Measurements from ENCODE around the gene MGP.

Gene MGP

DNA sequence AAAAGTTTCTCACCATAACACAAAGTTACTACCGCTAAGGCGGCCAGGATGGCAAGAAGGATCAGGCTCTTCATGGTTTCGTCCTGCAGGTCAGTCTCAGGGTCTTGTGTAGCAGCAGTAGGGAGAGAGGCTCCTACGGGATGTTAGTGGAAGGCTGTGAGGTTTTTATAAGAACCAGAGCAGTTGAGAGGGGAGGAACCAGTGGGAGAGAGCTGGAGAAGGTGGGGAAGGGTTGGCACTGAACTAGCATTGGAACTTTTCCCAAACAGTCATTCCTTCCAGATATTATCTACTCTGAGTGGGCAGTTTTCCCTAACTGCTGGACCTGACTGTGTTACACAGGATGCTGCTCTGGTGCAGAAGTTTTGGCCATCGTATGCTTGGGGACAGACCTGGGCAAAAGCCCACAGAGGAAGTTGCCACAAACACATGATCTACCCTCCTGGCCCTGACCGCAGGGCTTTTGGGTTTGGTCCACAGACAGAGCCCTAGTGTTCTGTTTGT lies at the start of gene MGP:
Gene MGP (minus strand): TSS at position 137 of the 504 bp plus-strand sequence. CDS start 63 bp downstream, at position 74.
- peak; percentile 54 to 83 for DNase-seq

DNA sequence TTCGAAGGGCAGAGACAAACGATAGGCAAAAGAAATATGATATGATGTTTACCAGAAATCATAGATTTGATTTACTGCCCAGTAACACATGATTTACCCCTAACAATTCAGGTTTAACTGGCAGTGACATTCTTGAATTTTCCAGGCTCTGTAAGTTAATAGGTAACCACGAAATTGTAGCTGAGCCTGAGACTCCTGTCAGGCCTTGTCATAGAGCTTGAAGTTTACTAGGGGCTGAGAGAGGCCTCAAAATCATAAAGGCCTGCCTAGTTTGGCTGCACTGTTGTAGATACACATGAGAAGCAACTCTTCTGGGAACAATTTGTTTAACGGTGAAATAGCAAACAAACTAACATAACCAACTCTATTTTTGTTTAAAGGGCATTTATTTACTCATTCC lies 49.4 kb upstream of the MGP start:
- DNase-seq = no peak

DNA sequence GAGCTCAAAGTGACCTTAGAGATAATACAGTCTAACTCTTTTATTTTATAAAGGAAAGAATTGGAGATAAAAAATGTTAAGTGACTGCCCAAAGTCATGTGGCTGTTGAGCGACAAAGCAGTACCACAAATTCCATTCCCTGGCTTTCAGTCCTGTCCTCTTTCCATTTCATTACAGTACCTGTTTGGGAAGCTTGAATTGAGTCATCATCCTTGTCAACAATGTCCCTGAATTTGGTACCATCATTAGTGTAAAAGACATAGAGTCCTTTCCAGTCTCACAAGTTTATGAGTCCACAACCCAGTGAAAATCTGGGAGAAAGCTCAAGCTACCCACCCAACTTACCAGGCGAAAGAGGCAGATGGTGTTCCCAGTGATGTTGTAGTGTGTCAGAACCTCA lies 48.9 kb upstream of the MGP start:
- no peak for DNase-seq

DNA sequence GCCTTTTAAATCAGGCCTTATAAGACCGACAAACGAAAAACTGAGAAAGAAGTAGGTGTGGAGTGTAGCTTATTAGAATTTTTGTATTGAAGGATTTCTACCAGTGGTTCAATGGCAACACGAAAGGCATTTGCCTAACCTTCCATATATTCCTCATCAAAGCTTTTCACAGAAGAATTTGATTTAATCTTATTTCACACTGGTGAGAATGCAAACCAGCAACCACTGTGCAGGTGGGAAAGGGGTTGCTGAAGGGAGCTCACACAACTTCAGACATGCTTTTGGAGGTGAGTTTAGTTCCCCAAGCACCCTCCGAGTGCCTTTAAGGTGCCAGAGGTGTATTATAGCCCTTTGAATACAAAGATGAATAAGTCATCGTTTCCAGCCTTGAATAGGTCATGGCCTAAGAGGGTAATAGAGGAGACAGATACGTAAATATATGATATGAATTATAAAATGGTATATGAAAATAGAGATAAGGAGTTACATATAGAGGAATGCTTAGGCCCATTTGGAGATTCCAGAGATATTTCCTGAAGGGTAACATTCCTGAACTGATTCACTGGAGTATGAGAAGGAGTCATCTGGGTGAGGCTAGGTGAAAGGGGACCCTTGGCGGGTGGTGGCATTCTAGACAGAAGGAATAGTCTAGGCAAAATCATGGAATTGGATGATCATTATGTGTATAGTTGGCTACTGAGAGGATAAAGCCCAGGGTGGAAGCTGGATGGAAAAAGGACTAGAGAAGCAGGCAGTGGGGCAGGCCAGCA lies 46.3 kb upstream of the MGP start:
- DNase-seq = no peak

DNA sequence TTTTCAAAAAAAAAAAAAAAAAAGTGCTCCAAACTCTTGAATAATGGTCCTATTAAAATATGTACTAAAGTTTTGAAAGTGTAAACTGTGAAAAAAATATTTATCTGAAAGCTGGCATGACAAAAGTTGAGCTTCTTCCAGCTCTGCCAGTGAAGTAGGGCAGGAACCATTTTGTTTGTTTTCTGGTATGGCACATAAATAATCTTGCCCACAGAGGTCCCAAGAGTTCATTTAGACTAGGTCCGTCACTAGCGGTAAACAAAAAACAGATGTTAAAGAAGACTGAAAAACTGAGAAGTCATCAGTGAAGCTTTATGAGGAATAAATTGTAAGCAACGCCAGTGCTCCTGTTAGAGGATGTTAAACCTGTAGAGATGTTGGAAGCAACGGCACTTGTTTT lies 45.7 kb upstream of the MGP start:
- DNase-seq = no peak

DNA sequence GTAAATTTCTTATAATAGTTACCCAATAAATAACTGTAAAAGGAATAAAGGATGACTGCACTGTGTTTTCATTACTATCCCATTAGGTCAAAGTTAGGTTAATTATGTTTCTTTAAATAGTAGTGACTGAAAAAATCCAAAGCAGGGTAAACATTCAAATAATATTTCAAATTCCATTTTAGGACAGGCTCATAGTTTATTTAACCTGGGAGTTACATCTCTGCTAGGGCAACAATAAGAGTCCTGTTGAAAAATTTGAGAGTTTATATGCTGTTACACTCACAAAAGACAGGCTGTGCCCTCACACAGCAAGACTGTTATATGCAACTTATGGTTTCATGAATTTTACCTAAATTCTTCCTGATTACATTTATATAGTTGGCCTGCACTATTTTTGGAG lies 44.6 kb upstream of the MGP start:
- no peak for DNase-seq

DNA sequence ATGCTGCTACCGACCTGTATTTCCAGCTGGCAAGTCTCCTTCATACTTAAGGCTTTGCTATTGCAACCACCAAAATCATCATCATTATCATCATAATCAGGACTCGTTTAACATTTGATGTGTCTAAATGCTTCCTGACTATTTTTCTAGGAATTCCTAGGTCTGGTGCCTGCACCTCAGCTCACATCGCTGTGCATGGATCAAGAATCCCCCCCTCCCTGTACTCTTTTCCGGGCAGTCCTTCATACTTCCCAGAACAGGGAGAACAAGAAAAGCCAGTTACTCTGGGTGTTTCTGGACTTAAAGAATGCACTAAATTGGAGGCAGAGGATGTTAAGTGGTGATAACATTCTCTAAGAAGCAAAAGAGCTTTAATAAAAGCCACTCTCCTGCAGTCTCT lies 43.3 kb upstream of the MGP start:
- DNase-seq = peak in 1 of 2 experiments; percentile 25

DNA sequence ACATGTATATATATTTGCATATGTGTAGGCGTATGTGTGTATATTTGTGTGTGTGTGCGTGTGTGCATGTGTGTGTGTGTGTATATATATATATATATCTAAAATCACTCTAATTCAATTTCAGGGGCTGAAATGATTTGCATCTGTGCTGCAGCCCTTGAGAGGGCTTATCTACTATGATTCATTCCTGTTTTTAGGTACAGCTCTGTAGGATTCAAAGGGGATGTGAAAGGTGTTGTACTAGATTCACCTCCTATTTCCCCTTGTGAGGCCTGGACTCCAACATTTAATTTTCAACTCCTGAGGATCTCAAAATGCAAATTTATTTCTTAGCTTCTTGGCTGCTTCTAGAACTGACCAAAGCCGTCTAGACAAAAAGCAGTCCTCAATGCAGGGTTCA lies 41.6 kb upstream of the MGP start:
- no peak for DNase-seq

DNA sequence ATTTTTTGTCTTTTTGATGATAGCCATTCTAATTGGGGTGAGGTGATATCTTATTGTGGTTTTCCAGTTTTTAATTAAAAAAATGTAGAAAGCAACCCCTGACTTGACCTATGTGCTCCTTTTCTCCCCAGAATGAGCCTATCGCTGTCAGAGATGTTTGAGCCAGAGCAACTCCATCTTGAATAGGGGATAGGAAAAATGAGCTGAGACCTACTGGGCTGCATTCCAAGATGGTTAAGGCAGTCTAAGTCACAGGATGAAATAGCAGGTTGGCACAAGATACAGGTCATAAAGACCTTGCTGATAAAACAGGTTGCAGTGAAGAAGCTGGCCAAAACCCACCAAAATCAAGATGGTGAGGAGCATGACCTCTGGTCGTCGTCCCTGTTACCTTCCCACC lies 38.9 kb upstream of the MGP start:
- DNase-seq = no peak

DNA sequence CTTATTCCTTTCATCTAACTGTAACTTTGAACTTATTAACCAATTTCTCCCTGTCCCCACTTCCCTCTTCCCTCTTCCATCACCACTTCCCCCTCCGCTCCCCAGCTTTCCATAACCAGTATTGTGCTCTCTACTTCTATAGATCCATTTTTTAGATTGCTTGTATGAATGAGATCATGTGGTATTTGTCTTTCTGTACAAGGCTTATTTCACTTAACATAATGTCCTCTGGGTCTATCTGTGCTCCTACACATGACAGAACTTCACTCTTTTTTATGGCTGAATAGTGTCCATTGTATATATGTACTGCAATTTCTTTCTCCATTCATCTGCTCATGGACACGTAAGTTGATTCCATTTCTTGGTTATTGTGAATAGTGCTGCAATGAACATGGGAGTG lies 38.3 kb upstream of the MGP start:
- DNase-seq = no peak

DNA sequence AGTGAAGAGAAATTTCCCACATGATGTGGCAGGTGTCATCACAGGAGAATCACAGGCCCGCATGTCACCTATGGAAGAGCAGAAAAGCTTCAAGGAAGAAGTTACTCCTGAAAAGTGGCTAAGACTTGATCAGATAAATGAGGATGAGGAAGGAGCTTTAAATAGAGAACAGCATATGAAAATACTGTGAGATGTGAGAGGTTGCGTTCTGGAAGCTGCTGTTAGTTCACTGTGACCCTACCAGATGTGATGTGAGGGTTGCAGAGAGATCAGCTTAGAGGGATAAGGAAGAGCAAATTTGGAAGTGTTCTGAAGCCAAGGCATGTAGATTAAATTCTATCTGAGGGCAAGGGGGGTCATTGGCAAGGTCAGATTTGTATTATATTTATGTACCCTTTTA lies 35.6 kb upstream of the MGP start:
- no peak for DNase-seq

DNA sequence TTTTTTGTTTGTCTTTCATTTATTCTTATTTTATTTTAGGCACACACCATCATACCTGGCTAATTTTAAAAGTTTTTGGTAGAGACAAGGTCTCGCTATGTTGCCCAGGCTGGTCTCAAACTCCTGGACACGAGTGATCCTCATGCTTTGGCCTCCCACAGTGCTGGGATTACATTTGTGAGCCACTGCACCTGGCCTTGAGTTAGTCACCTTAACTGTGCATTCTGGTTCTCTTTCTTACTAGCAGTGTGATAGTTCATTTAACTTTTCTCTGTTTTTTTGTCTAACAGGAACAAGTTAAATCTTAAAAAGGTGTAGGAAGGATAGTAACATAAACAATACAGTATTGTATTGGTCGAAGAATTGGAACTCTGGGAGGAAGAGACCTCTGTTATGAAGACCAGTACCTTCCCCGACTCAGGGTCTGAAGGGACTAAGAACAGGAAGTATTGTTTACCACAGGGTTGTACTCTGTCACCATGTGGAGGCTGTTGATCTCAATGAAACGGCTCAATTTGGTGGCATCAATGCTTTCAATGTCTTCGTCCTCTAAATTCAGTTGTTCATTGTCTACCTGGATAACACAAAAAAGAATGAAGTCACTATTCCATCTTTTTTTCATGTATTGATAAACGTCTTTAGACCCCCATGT lies 34.9 kb upstream of the MGP start:
- no peak for DNase-seq

DNA sequence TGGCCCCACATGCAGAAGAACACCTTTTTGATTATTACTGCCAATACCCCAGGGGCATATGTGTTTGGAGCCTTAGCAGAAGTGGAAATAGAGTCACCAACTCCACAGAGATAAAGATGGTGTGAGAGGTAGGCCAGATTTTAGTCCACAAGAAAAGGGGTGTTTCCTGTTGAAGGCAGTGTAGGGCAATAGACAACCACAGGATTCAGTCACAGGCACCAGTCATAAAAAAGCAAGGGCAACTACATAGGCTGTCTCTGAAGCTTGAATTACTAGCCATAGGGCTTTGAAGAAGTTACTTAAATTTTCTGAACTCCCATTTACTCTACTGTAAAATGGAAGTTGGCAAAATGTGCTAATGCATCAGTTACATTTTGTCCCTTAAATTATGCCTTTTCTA lies 33.8 kb upstream of the MGP start:
- no peak for DNase-seq

DNA sequence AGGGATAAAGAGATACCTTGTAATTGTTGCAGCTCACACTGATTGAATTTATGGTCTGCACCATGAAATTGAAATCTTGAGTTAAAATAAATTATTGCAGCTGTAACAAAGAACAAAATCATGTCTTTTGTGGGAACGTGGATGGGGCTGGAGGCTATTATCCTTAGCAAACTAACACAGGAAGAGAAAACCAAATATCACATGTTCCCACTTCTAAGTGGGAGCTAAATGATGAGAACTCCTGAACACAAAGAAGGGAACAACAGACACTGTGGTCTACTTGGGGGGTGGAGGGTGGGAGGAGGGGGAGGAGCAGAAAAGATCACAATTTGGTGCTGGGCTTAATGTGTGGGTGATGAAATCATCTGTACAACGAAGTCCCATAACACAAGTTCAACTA lies 30.1 kb upstream of the MGP start:
- DNase-seq = no peak

DNA sequence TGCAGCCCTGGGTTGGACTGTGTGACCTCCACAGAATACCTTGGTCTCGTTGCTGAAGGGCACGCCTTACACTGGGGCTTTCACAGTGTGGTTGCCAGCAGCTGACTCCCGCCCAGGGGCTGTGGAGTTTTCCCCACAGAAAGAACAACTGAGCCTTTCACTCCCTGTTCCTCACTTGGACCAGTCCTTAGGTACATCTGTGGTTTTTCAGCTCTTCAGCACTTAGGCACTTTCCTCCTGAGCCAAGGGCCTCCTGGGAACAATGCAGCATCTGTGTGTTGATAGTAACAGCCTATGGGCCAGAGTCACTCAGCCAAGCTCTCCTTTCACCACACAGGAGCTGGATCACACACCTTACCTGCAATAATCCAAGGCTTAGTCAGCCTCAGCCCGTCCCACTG lies 27.7 kb upstream of the MGP start:
- DNase-seq = peak; percentile 29 to 76

DNA sequence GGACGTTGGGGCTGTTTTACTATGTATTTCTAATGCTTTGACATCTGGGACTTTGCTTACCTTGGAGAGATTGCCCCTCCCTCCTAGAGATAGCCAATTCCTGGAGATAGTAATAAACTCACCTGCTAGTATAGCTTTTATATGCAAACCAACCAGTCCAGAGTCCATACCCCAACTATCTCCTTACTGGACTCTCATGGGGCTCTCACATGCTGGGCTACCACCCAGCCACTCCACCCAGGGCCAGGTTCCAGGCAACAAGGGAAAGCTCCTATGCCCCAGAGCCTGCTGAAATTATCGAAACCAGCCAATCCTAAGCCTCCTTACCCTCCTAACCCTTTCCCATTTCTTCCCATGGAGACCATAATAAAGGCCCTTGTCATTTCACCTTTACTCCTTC lies 25.5 kb upstream of the MGP start:
- DNase-seq = no peak

DNA sequence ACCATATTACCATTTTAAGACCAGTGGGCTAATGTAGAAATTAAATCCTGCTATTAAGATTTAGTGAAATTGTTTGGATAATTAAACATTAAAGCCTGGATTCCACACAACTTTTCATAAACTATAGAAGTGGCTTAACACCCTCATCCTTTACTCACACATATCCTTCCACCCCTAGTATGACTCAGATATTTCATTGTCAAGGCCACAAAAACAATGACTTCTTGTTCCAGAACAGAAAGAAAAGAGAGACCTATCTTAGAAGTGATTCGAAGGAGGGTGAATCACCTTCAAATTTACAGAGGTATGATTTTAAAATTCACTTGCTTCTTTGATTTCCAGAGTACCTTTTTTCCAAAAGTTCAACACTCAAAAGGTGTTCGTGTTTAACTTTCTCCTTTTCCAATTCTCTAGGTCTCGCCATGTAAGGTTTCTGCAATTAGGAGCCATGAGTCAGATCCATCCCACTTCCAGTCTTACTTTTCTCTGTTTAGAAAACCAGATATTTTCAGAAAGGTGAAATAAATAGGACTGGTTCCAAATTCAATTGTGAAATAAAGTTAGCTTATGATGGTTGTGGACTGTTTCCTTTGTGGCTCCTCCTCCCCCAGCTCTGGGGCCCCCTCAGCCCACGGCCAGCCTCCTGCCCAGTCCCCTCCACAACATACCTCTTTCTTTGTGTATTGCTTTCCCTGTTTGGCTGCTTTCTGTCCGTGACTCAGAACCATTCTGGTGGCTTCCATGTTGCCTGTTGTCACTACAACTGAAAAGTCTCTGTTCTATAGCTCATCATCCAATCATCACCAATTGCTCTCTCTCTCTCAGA lies 24.6 kb upstream of the MGP start:
- no peak for DNase-seq

DNA sequence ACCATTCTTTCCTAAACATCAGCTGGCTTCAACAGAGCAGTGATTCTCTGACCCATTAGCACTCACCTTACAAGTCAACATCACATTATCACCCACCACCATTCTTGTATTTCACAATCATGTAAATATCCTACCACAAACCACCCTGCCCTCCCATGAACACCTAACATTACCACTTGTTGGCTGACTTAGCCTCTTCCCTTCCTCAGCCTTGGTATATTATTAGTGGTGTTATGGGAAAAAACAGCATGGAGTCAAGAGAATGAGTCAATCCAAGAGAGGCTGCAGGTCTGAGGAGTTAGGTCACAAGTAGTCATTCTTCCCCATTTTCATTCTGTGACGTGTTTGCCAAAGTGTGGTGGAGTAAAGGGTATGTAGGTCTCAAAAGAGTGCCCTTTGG lies 22.3 kb upstream of the MGP start:
- DNase-seq = no peak

DNA sequence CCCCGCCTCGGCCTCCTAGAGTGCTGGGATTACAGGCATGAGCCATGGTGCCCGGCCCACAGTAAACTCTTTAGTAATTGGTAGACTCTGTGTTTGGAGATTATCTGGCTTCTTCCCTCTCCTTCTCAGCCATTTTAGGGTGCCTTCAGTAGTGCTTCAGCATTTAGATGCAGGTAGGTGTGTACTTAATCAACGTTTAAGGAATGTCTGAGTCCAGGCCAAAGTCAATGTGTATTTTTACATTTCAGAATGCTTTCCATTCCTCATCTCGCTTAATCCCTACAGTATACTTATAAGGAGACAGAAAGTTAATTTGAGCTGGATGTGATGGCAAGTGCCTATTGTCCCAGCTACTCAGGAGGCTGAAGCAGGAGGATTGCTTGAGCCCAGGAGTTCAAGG lies 20.5 kb upstream of the MGP start:
- DNase-seq = no peak

DNA sequence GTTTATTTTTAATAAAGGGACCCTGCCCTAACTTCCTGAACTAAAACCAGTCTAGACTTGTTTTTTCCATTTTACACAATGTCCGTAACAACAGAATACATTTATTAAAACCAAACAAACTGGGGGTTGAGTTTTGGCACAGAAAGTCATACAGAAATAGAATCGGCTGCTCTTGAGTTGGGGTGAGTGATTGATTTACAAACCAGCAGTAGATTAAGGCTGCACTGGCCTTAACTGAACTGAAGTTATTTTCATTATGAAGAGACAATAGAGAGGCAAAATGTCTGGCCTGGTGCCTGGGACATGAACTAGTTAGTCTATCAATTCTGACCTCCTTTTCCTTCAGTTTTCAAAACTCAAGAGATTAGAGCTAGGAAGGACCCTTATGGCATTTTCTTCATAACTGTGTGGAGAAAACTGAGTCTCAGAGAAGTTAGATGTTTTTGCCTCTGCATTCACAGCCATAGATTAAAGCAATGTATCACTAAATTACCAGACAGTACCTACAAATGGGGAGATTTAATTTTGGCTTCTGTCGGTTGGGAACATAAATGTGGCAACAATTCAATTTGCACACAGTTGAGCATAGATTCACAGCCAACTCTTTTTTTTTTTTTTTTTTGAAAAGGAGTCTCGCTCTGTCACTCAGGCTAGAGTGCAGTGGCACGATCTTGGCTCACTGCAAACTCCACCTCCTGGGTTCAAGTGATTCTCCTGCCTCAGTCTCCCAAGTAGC lies 19.8 kb upstream of the MGP start:
- peak; percentile 34 to 55 for DNase-seq

DNA sequence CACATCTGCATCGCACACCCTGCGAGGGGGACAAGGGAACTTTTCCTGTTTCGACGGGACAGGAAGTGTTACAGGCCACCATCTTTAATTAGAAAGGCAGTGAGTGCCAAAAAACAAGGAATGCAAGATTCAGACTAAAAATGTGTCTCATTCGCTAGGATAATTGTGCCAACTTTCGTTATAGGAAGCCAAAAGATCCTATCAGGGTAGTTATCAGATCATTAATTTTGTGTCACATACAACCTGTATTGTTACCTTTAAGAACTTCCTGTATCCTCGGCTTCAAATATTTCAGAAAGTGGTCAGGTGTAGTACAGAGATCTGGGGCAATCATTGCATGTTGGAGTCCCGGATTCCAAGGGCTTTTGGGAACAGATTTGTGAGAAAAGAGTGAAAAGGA lies 19.2 kb upstream of the MGP start:
- DNase-seq = no peak

DNA sequence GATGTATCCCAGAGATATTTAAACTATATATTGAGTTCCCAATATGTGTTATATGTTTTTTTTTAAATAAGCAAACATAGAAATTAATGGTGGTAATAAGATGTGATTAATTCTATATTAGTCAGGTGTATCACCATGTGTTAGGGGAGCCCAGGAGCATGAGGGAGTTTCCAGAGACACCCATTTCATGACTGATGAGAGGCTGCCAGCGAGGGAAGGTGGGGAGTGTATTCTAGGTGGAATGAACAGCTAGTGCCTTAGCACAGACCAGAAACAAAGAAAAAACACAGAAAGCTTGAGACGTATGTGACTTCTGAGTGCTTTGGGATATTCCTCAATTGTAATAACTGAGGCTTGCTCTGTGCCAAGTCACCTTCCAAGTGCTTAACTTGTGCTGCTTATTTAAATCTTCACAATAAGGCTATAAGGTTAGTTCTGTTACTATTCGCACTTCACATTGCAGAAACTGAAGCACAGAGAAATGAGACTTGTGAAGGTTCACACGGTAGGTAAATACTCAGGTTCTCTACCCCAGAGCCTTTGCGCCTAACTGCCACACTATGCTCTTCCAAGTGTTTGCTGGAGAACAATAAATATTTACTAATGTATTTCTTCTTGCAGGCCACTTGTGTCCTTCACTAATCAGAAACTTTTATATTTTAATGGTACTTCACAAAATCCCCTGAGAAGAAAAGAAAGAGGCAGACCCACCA lies 17.9 kb upstream of the MGP start:
- no peak for DNase-seq

Data from NCI-H446 (cell line).